Breast epithelium (tissue), 3 donors: Measurements from ENCODE around the gene RAD51C.

Experiments
- CTCF ChIP-seq, 3 donors: fragments of 450-650 bp; IDR thresholded peaks; one replicate each; pipeline ENCODE4 v1.5.1; 2016 to 2017; ENCODE audit warnings: antibody characterized with exemption in 3 of 3, mild to moderate bottlenecking in 3 of 3, moderate library complexity in 3 of 3
- POLR2A ChIP-seq: fragments of 450-650 bp; IDR thresholded peaks from one replicate; pipeline ENCODE4 v1.6.1; 2016; ENCODE audit warnings: antibody characterized with exemption, mild to moderate bottlenecking, moderate library complexity
- POLR2AphosphoS5 ChIP-seq, 3 donors: sonication (generic); formaldehyde crosslinking; IDR thresholded peaks; one replicate each; pipeline ENCODE4 v1.6.1; 2017; ENCODE audit warnings: antibody characterized with exemption in 3 of 3

- TF ChIP-seq CTCF (IDR thresholded peaks at IDR 0.05) = no peak
- TF ChIP-seq POLR2A = no peak
- TF ChIP-seq POLR2AphosphoS5 (IDR thresholded peaks at IDR 0.05) = no peak
These were observed 44.2 kb upstream of the RAD51C start for GRCh38 chr17:58648236-58648635.
